ENCODE measurements around the gene UTP3.

- TF ChIP-seq CSRNP3 (CRISPR knock-in tag; IDR thresholded peaks at IDR 0.05) (no peak), TCF4 (CRISPR knock-in tag; IDR thresholded peaks at IDR 0.05; ENCODE audit: borderline replicate concordance) (no peak), ZNF565 (CRISPR knock-in tag; conservative IDR thresholded peaks at IDR 0.05; ENCODE audit: low read depth) (no peak), ZC3H10 (CRISPR knock-in tag; IDR thresholded peaks at IDR 0.05) (no peak), ARNTL (CRISPR knock-in tag; IDR thresholded peaks at IDR 0.05; ENCODE audit: borderline replicate concordance, low read depth) (no peak), ZFP3 (CRISPR knock-in tag; IDR thresholded peaks at IDR 0.05) (no peak), CREB5 (CRISPR knock-in tag; IDR thresholded peaks at IDR 0.05; ENCODE audit: low read depth) (no peak)
Measured at GRCh38 chr4:70691661-70692060, 3.3 kb downstream of the UTP3 start.
